H9 (cell line): ENCODE results near the gene WSB2. TPM values are rescaled to one million over a fixed set of nuclear protein-coding genes. Genes with fewer than 3 reads are reported as not detected.

Source experiments
- DNase-seq: peaks from one replicate; pipeline ENCODE4 v3.0.0-alpha.2; 2017
- H2AFZ ChIP-seq: one replicate; pipeline ENCODE4 v1.6.1; 2013; ENCODE audit warnings: mild to moderate bottlenecking, low read length, control low read depth, moderate library complexity
- H2AK5ac ChIP-seq: 2 replicates; pipeline ENCODE4 v1.6.1; 2013; ENCODE audit warnings: low read length, control low read depth, mixed read lengths; ENCODE audit not compliant: insufficient read length
- H2BK120ac ChIP-seq: one replicate; pipeline ENCODE4 v1.6.1; 2013; ENCODE audit warnings: low read depth, mild to moderate bottlenecking, low read length, control low read depth, inconsistent platforms; ENCODE audit not compliant: poor library complexity, severe bottlenecking
- H2BK12ac ChIP-seq: 2 replicates; pipeline ENCODE4 v1.6.1; 2013; ENCODE audit warnings: low read length, control low read depth, mixed read lengths, low read depth; ENCODE audit not compliant: insufficient read length
- H2BK15ac ChIP-seq: 2 replicates; pipeline ENCODE4 v1.6.1; 2013; ENCODE audit warnings: low read depth, low read length, control low read depth
- H2BK20ac ChIP-seq: one replicate; pipeline ENCODE4 v1.6.1; 2013; ENCODE audit warnings: low read depth, mild to moderate bottlenecking, low read length, control low read depth, inconsistent platforms; ENCODE audit not compliant: poor library complexity, severe bottlenecking
- H2BK5ac ChIP-seq: 2 replicates; pipeline ENCODE4 v1.6.1; 2013; ENCODE audit warnings: low read length, control low read depth, mixed read lengths; ENCODE audit not compliant: insufficient read length
- H3K14ac ChIP-seq: 2 replicates; pipeline ENCODE4 v1.6.1; 2013; ENCODE audit warnings: low read length, control low read depth; ENCODE audit not compliant: insufficient read depth
- H3K18ac ChIP-seq: 2 replicates; pipeline ENCODE4 v1.6.1; 2013; ENCODE audit warnings: low read depth, mild to moderate bottlenecking, mixed read lengths, low read length, control low read depth; ENCODE audit not compliant: insufficient read length
- H3K23ac ChIP-seq: 2 replicates; pipeline ENCODE4 v1.6.1; 2013; ENCODE audit warnings: low read length, control low read depth, mixed read lengths, low read depth; ENCODE audit not compliant: insufficient read length
- H3K23me2 ChIP-seq: 2 replicates; pipeline ENCODE4 v1.6.1; 2013; ENCODE audit warnings: low read depth, mild to moderate bottlenecking, mixed read lengths, low read length, control low read depth; ENCODE audit not compliant: insufficient read length, poor library complexity, severe bottlenecking
- H3K27ac ChIP-seq: 2 replicates; pipeline ENCODE4 v1.5.1; 2013; ENCODE audit warnings: low read length, control low read depth, mixed read lengths, low read depth; ENCODE audit not compliant: insufficient read length
- H3K27me3 ChIP-seq: 2 replicates; pipeline ENCODE4 v1.6.1; 2013; ENCODE audit warnings: low read length, control low read depth, inconsistent platforms; ENCODE audit not compliant: insufficient read depth
- H3K4ac ChIP-seq: 2 replicates; pipeline ENCODE4 v1.6.1; 2013; ENCODE audit warnings: low read depth, mild to moderate bottlenecking, control low read depth, inconsistent platforms, low read length, moderate library complexity
- H3K4me1 ChIP-seq: 2 replicates; pipeline ENCODE4 v1.6.1; 2013; ENCODE audit warnings: low read length, control low read depth, inconsistent platforms; ENCODE audit not compliant: insufficient read depth
- H3K4me2 ChIP-seq: 2 replicates; pipeline ENCODE4 v1.6.1; 2013; ENCODE audit warnings: low read length, control low read depth, mixed read lengths; ENCODE audit not compliant: insufficient read length, insufficient read depth
- H3K56ac ChIP-seq: 2 replicates; pipeline ENCODE4 v1.6.1; 2013; ENCODE audit warnings: low read depth, mild to moderate bottlenecking, mixed read lengths, low read length, control low read depth; ENCODE audit not compliant: insufficient read length
- H3K79me1 ChIP-seq: 2 replicates; pipeline ENCODE4 v1.6.1; 2013; ENCODE audit warnings: low read depth, mild to moderate bottlenecking, moderate library complexity, low read length, control low read depth, inconsistent platforms; ENCODE audit not compliant: insufficient read depth, poor library complexity, severe bottlenecking
- H3K79me2 ChIP-seq: 2 replicates; pipeline ENCODE4 v1.6.1; 2013; ENCODE audit warnings: low read length, control low read depth, inconsistent platforms; ENCODE audit not compliant: insufficient read depth
- H3K9ac ChIP-seq: 2 replicates; pipeline ENCODE4 v1.6.1; 2013; ENCODE audit warnings: low read length, control low read depth, mixed read lengths; ENCODE audit not compliant: insufficient read length; ENCODE audit errors: extremely low read depth
- H3K9me3 ChIP-seq: one replicate; pipeline ENCODE4 v1.6.1; 2013; ENCODE audit warnings: low read depth, low read length, inconsistent platforms; ENCODE audit not compliant: control insufficient read depth
- H3T11ph ChIP-seq: one replicate; pipeline ENCODE4 v1.6.1; 2013; ENCODE audit warnings: mild to moderate bottlenecking, low read length, control low read depth, inconsistent platforms
- H4K20me1 ChIP-seq: one replicate; pipeline ENCODE4 v1.6.1; 2013; ENCODE audit not compliant: control insufficient read depth, insufficient read length, insufficient read depth
- H4K5ac ChIP-seq: 2 replicates; pipeline ENCODE4 v1.6.1; 2013; ENCODE audit warnings: low read depth, mild to moderate bottlenecking, mixed read lengths, low read length, control low read depth; ENCODE audit not compliant: insufficient read length
- H4K8ac ChIP-seq: replicated peaks from 2 replicates; pipeline ENCODE4 v1.6.1; 2013; ENCODE audit warnings: low read length, control low read depth, mixed read lengths, low read depth; ENCODE audit not compliant: insufficient read length
- H4K91ac ChIP-seq: 2 replicates; pipeline ENCODE4 v1.6.1; 2013; ENCODE audit warnings: low read depth, mild to moderate bottlenecking, moderate library complexity, mixed read lengths, low read length, control low read depth; ENCODE audit not compliant: insufficient read length
- H3K27ac Mint-ChIP-seq, 3 experiments: 2 replicates in 2 of 3; 3 replicates in 1 of 3; pipeline ENCODE4 v1.8.0; 2020 to 2021; ENCODE audit warnings: mixed read lengths in 3 of 3, mild to moderate bottlenecking in 1 of 3, moderate library complexity in 1 of 3
- H3K27me3 Mint-ChIP-seq: 2 replicates; pipeline ENCODE4 v1.8.0; 2021; ENCODE audit warnings: low read depth, mild to moderate bottlenecking, moderate library complexity, mixed read lengths
- H3K36me3 Mint-ChIP-seq, 3 experiments: 2 replicates in 2 of 3; 3 replicates in 1 of 3; pipeline ENCODE4 v1.8.0; 2020 to 2021; ENCODE audit warnings: low read depth in 3 of 3, mixed read lengths in 3 of 3; ENCODE audit not compliant: insufficient read depth in 1 of 3
- H3K4me1 Mint-ChIP-seq, 2 experiments: 2 replicates each; pipeline ENCODE4 v1.8.0; 2020; ENCODE audit warnings: mixed read lengths in 2 of 2
- H3K4me3 Mint-ChIP-seq, 2 experiments: 2 replicates in 1 of 2; 3 replicates in 1 of 2; pipeline ENCODE4 v1.8.0; 2020 to 2021; ENCODE audit warnings: mild to moderate bottlenecking in 2 of 2, mixed read lengths in 2 of 2, moderate library complexity in 1 of 2
- H3K9me3 Mint-ChIP-seq, 2 experiments: 2 replicates in 1 of 2; 3 replicates in 1 of 2; pipeline ENCODE4 v1.8.0; 2020; ENCODE audit warnings: mild to moderate bottlenecking in 2 of 2, mixed read lengths in 2 of 2, moderate library complexity in 1 of 2
- CTCF ChIP-seq: fragments of 200-600 bp; sonication (generic); conservative IDR thresholded peaks from 3 replicates; pipeline ENCODE4 v1.8.0; 2021; ENCODE audit warnings: antibody characterized with exemption, mild to moderate bottlenecking
- WGBS: extraction: QIAGEN DNeasy Blood & Tissue Kit; methylation state at CpG from one replicate; pipeline ENCODE4 v1.1.7; 2013; ENCODE audit warnings: missing lambda C conversion rate, low lambda C conversion rate, mixed read lengths; ENCODE audit not compliant: insufficient read length; ENCODE audit errors: extremely low coverage; 5-methylcytosine and 5-hydroxymethylcytosine counted together
- total RNA-seq: library from RNA; stranded (reverse); gene quantifications from 2 replicates; pipeline ENCODE4 v1.2.1, GENCODE V29; 2021

WSB2 gene
- total RNA-seq, 1 experiment from 2014 or later = 58.6 TPM

- no peak overlapping the region for H3T11ph ChIP-seq
- H3K27me3 ChIP-seq = no peaks in the 10 kb centered on the region
- H2AFZ ChIP-seq = no peak overlapping the region
- no peak overlapping the region for H2BK12ac ChIP-seq
- H4K91ac ChIP-seq = no peak overlapping the region
- no peak overlapping the region for H3K27ac ChIP-seq
- no peak overlapping the region for H3K18ac ChIP-seq
- no peak for TF ChIP-seq CTCF
- Mint-ChIP-seq H3K27ac (peak overlapping the region in 2 of 3 experiments; percentile 12 to 83; a peak in 1 of 7 replicates), H3K4me3 (no peak overlapping the region), H3K36me3 (peaks cover 41 to 91% (median 84%) of the 10 kb centered on the region in 3 experiments), H3K9me3 (no peaks in the 10 kb centered on the region; a peak in 1 of 5 replicates), H3K27me3 (no peaks in the 10 kb centered on the region), H3K4me1 (0 out of 4 replicates have a peak, but pooled peaks cover 0 to 4% of the 10 kb centered on the region in 2 experiments)
- DNase-seq = no peak
- H3K4ac ChIP-seq = no peak overlapping the region
- no peak overlapping the region for H3K9ac ChIP-seq
- no peak overlapping the region for H3K14ac ChIP-seq
- H2BK15ac ChIP-seq = no peak overlapping the region
- H3K23ac ChIP-seq = no peak overlapping the region
- no peak overlapping the region for H2BK5ac ChIP-seq
- no peak overlapping the region for H2AK5ac ChIP-seq
- H3K4me2 ChIP-seq = no peak overlapping the region
- H4K8ac ChIP-seq = no peak overlapping the region
- H2BK120ac ChIP-seq = no peak overlapping the region
- no CpG with 5 or more reads among the region's 7 CpGs for WGBS
- H3K23me2 ChIP-seq = no peaks in the 10 kb centered on the region
- H3K79me1 ChIP-seq = no peaks in the 10 kb centered on the region
- H2BK20ac ChIP-seq = no peak overlapping the region
- H3K9me3 ChIP-seq = no peaks in the 10 kb centered on the region
- H4K20me1 ChIP-seq = no peaks in the 10 kb centered on the region
- no peaks in the 10 kb centered on the region for H3K4me1 ChIP-seq
- H3K56ac ChIP-seq = no peak overlapping the region
- H3K79me2 ChIP-seq = no peaks in the 10 kb centered on the region; the same call in 1 of the 2 replicates
- H4K5ac ChIP-seq = no peak overlapping the region
Observed at GRCh38 chr12:118032188-118032587, 28.8 kb downstream of the WSB2 start.
